Stomach (tissue), 4 donors: ENCODE measurements around the gene RFX2.

ENCODE experiments used
- CTCF ChIP-seq, 7 experiments: fragments of 450-650 bp in 4 of 7; fragments of 200-600 bp in 3 of 7; sonication (generic) in 3 of 7; IDR thresholded peaks; one replicate each; pipeline ENCODE4 v1.5.1; 2016 to 2019; ENCODE audit warnings: antibody characterized with exemption in 7 of 7, control low read depth in 2 of 7, mild to moderate bottlenecking in 1 of 7
- EP300 ChIP-seq: sonication (generic); formaldehyde crosslinking; IDR thresholded peaks from one replicate; pipeline ENCODE4 v1.6.1; 2017; ENCODE audit warnings: antibody characterized with exemption
- POLR2A ChIP-seq, 4 donors: fragments of 450-650 bp; IDR thresholded peaks; one replicate each; pipeline ENCODE4 v1.6.1; 2016; ENCODE audit warnings: antibody characterized with exemption in 4 of 4, control low read depth in 2 of 4, mild to moderate bottlenecking in 1 of 4, moderate library complexity in 1 of 4

DNA sequence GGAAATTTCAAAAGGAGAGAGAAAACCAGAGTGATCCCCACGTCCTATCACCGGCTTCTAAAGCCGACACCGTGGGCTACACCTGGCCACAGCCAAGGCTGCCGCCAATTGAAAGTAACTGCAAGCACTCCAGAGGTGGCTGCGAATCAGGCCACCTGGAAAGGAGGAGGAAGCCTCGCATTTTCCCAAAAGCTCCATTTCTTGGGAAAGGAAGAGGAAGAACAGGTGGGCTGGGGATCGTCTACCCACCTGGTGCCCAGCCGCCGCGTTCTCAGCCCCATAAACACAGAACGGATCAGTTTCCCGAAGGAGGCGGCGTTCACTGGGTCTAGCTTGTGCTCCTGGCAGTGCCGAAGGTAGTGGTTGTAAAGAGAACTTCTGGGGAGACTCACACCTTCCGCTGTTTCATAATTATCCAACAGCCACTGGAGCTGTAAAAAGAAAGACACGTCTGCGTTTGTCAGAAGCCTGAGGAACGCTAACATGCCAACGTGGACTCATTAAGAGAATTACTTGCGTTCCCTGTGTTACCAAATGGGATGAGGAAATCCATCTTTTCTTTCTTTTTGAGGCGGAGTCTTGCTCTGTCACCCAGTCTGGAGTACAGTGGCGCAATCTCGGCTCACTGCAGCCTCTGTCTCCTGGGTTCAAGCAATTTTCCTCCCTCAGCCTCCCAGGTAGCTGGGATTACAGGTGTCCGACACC, 94.3 kb downstream of the RFX2 start:
- TF ChIP-seq EP300: no peak
- TF ChIP-seq POLR2A (IDR thresholded peaks at IDR 0.05): no peak
- no peak for TF ChIP-seq CTCF (IDR thresholded peaks at IDR 0.05)
